Limb (tissue), 2 donors: ENCODE measurements around the gene PNISR.
"Not testable (repeated sequence)": the region's sequence is repeated elsewhere in the genome, so short reads cannot be mapped to it uniquely, and the experiment has no call there.

ENCODE experiments used
- DNase-seq, 2 donors: peaks; one replicate each; pipeline ENCODE4 v3.0.0-alpha.2; 2016; ENCODE audit errors: extremely low spot score in 2 of 2

Gene PNISR

GRCh38 chr6:99424761-99425646, at the start of gene PNISR:
Gene PNISR (minus strand): TSS chr6:99425308. CDS start chr6:99414659, 10,649 bp downstream.
- DNase-seq: peak; percentile 91 to 98

- no peak for DNase-seq
Observed at GRCh38 chr6:99473730-99474129, 48.6 kb upstream of the PNISR start.

GRCh38 chr6:99471638-99472037, 46.5 kb upstream of the PNISR start:
- no peak for DNase-seq

- DNase-seq: peak in 1 of 2 donors; percentile 46
Observed at GRCh38 chr6:99467509-99468106, 42.5 kb upstream of the PNISR start.

- DNase-seq: not testable (repeated sequence)
Observed at GRCh38 chr6:99459133-99459532, 34.0 kb upstream of the PNISR start.

- DNase-seq: no peak
Observed at GRCh38 chr6:99458319-99458718, 33.2 kb upstream of the PNISR start.

- DNase-seq: no peak
Observed at GRCh38 chr6:99446076-99446475, 21.0 kb upstream of the PNISR start.

GRCh38 chr6:99434702-99435530, 9.8 kb upstream of the PNISR start:
- peak in 1 of 2 donors; percentile 42 for DNase-seq

- DNase-seq: no peak
Observed at GRCh38 chr6:99432877-99433276, 7.8 kb upstream of the PNISR start.

GRCh38 chr6:99431901-99432300, 6.8 kb upstream of the PNISR start:
- DNase-seq: no peak

GRCh38 chr6:99427988-99428387, 2.9 kb upstream of the PNISR start:
- DNase-seq: no peak

- DNase-seq: no peak
Observed at GRCh38 chr6:99426451-99426757, 1.3 kb upstream of the PNISR start.

GRCh38 chr6:99425647-99426450, 741 bp upstream of the PNISR start:
- peak; percentile 86 to 90 for DNase-seq

GRCh38 chr6:99424022-99424421, 1.1 kb downstream of the PNISR start:
- no peak for DNase-seq

GRCh38 chr6:99422912-99423311, 2.2 kb downstream of the PNISR start:
- DNase-seq: no peak

GRCh38 chr6:99416892-99417767, 8.0 kb downstream of the PNISR start:
- no peak for DNase-seq

- no peak for DNase-seq
Observed at GRCh38 chr6:99416226-99416625, 8.9 kb downstream of the PNISR start.

GRCh38 chr6:99415446-99415845, 9.7 kb downstream of the PNISR start:
- DNase-seq: no peak

GRCh38 chr6:99412065-99412464, 13.0 kb downstream of the PNISR start:
- DNase-seq: no peak

GRCh38 chr6:99409672-99410071, 15.4 kb downstream of the PNISR start:
- no peak for DNase-seq
